T47D (cell line): Measurements from ENCODE around the gene CEACAM5.

Experiments used
- DNase-seq, 2 experiments: peaks; one replicate each; pipeline versions ENCODE4 v3.0.0 to v3.0.0-alpha.2; 2011 to 2012; ENCODE audit warnings: low read depth in 1 of 2, low spot score in 1 of 2
- JUND ChIP-seq: IDR thresholded peaks from 2 replicates; pipeline ENCODE4 v1.6.1; 2012; ENCODE audit warnings: low read depth
- in situ Hi-C: cut with HindIII; loops from 2 replicates; pipeline ENCODE4 v1.10.0; 2016; ENCODE audit warnings: low sequenced_read_pairs, low pct_unique_long_range_greater_than_20kb

CEACAM5 gene

GRCh38 chr19:41708481-41708880 is at the start of gene CEACAM5:
CEACAM5 (plus strand) TSS chr19:41708626; CDS start chr19:41708732, 106 bp downstream.
- in situ Hi-C loops, result no loop called here
- no peak for TF ChIP-seq JUND
- DNase-seq, result peak in 1 of 2 experiments; percentile 22

- in situ Hi-C loops, result no loop called here
- no peak for DNase-seq
Observed at GRCh38 chr19:41666075-41666474, 42.4 kb upstream of the CEACAM5 start.

GRCh38 chr19:41668315-41668714 is 40.1 kb upstream of the CEACAM5 start:
- DNase-seq, result no peak
- no peak for TF ChIP-seq JUND
- in situ Hi-C loops, result no loop called here

More at GRCh38 chr19:41666075-41666474, 42.4 kb upstream of the CEACAM5 start:
- TF ChIP-seq JUND, result no peak

- in situ Hi-C loops, result no loop called here
- no peak for TF ChIP-seq JUND
- no peak for DNase-seq
Observed at GRCh38 chr19:41670755-41671154, 37.7 kb upstream of the CEACAM5 start.

- in situ Hi-C loops, result no loop called here
Observed at GRCh38 chr19:41671486-41671885, 36.9 kb upstream of the CEACAM5 start.

GRCh38 chr19:41682437-41682836 is 26.0 kb upstream of the CEACAM5 start:
- no peak for DNase-seq
- in situ Hi-C loops, result no loop called here
- no peak for TF ChIP-seq JUND

More at GRCh38 chr19:41671486-41671885, 36.9 kb upstream of the CEACAM5 start:
- no peak for TF ChIP-seq JUND
- no peak for DNase-seq

GRCh38 chr19:41687419-41687818 is 21.0 kb upstream of the CEACAM5 start:
- no peak for TF ChIP-seq JUND
- DNase-seq, result no peak
- in situ Hi-C loops, result no loop called here

GRCh38 chr19:41688098-41688497 is 20.3 kb upstream of the CEACAM5 start, which contains the start of gene CEACAM7:
CEACAM7 (minus strand) TSS chr19:41688270; CDS start chr19:41688165, 105 bp downstream.
- no peak for DNase-seq
- in situ Hi-C loops, result no loop called here
- TF ChIP-seq JUND, result no peak

- in situ Hi-C loops, result no loop called here
- DNase-seq, result no peak
- TF ChIP-seq JUND, result no peak
Observed at GRCh38 chr19:41688687-41689086, 19.7 kb upstream of the CEACAM5 start.

- in situ Hi-C loops, result no loop called here
- TF ChIP-seq JUND, result no peak
- no peak for DNase-seq
Observed at GRCh38 chr19:41689993-41690800, 18.2 kb upstream of the CEACAM5 start.

GRCh38 chr19:41690801-41691065 is 17.7 kb upstream of the CEACAM5 start:
- DNase-seq, result no peak
- TF ChIP-seq JUND, result no peak
- in situ Hi-C loops, result no loop called here

- in situ Hi-C loops, result no loop called here
- peak in 1 of 2 experiments; percentile 36 for DNase-seq
- no peak for TF ChIP-seq JUND
Observed at GRCh38 chr19:41691268-41691970, 17.0 kb upstream of the CEACAM5 start.

- DNase-seq, result no peak
- in situ Hi-C loops, result no loop called here
- no peak for TF ChIP-seq JUND
Observed at GRCh38 chr19:41694196-41694595, 14.2 kb upstream of the CEACAM5 start.
